ENCODE measurements around the gene GPR55. TPM values are rescaled to one million over a fixed set of nuclear protein-coding genes. Genes with fewer than 3 reads are reported as not detected.
"Not testable (repeated sequence)": the region's sequence is repeated elsewhere in the genome, so short reads cannot be mapped to it uniquely, and the experiment has no call there.

Gene GPR55
- polyA plus RNA-seq, 1 donor from 2014 or later, result not detected

GRCh38 chr2:230968921-230969658 is 44.0 kb upstream of the GPR55 start:
- TF ChIP-seq POLR2AphosphoS5 (IDR thresholded peaks at IDR 0.05) (no peak), CTCF (IDR thresholded peaks at IDR 0.05; ENCODE audit: poor library complexity, severe bottlenecking) (no peak), TAF1 (IDR thresholded peaks at IDR 0.05; ENCODE audit: low read depth) (no peak), EP300 (conservative IDR thresholded peaks at IDR 0.05; ENCODE audit: poor library complexity, severe bottlenecking) (no peak), RAD21 (conservative IDR thresholded peaks at IDR 0.05) (no peak), REST (IDR thresholded peaks at IDR 0.05; ENCODE audit: borderline replicate concordance) (no peak), EZH2 (IDR thresholded peaks at IDR 0.05; ENCODE audit: borderline replicate concordance, insufficient read depth, low read length, poor library complexity, severe bottlenecking) (no peak), SMC3 (conservative IDR thresholded peaks at IDR 0.05; ENCODE audit: poor library complexity) (no peak), MXI1 (conservative IDR thresholded peaks at IDR 0.05; ENCODE audit: poor library complexity, severe bottlenecking) (no peak)
- no peaks in the 10 kb centered on the region for H3K36me3 ChIP-seq (ENCODE audit: insufficient read depth, low read length)
- H3K4me2 ChIP-seq (ENCODE audit: low read length), result no peak overlapping the region
- no peaks in the 10 kb centered on the region for H3K79me2 ChIP-seq (replicated peaks; ENCODE audit: insufficient read depth, low read length)
- H3K9me3 ChIP-seq (ENCODE audit: low read length), result no peaks in the 10 kb centered on the region
- H2AFZ ChIP-seq (ENCODE audit: low read depth, low read length), result no peak overlapping the region
- no peaks in the 10 kb centered on the region for H3F3A ChIP-seq (ENCODE audit: insufficient read depth, low read length, poor library complexity, severe bottlenecking)
- H4K20me1 ChIP-seq (ENCODE audit: insufficient read depth), result no peaks in the 10 kb centered on the region
- H3K4me3 ChIP-seq (ENCODE audit: low read length), result no peak overlapping the region
- H3K9me2 ChIP-seq (ENCODE audit: insufficient read depth, low read length), result no peaks in the 10 kb centered on the region
- H3K27ac ChIP-seq (ENCODE audit: low read length), result no peak overlapping the region
- no peak overlapping the region for H3K9ac ChIP-seq (ENCODE audit: low read length)
- no peaks in the 10 kb centered on the region for H3K27me3 ChIP-seq (ENCODE audit: insufficient read depth, low read depth, low read length)

- H3K9ac ChIP-seq (ENCODE audit: low read length); H3K9me3 ChIP-seq (ENCODE audit: low read length); H3K9me2 ChIP-seq (ENCODE audit: insufficient read depth, low read length); H3K4me3 ChIP-seq (ENCODE audit: low read length); H3F3A ChIP-seq (ENCODE audit: insufficient read depth, low read length, poor library complexity, severe bottlenecking); H3K36me3 ChIP-seq (ENCODE audit: insufficient read depth, low read length); H3K27ac ChIP-seq (ENCODE audit: low read length); H4K20me1 ChIP-seq (ENCODE audit: insufficient read depth); H3K27me3 ChIP-seq (ENCODE audit: insufficient read depth, low read depth, low read length); H3K79me2 ChIP-seq (replicated peaks; ENCODE audit: insufficient read depth, low read length); H2AFZ ChIP-seq (ENCODE audit: low read depth, low read length); H3K4me2 ChIP-seq (ENCODE audit: low read length): not testable (repeated sequence)
These were observed 43.3 kb upstream of the GPR55 start for GRCh38 chr2:230968314-230968713.

All from neural cell (in vitro differentiated cells).